Measurements from ENCODE around the gene DYSF.
"Not testable (repeated sequence)": the region's sequence is repeated elsewhere in the genome, so short reads cannot be mapped to it uniquely, and the experiment has no call there.

Gene DYSF

GRCh38 chr2:71486881-71487640 is 33.7 kb downstream of the DYSF start:
- peaks cover 0 to 4% (median 0%) of the 10 kb centered on the region in 5 experiments for H3K27me3 ChIP-seq (replicated peaks in 2 of 5; ENCODE audit: control insufficient read depth in 4 of 5, insufficient read depth in 5 of 5, low read length in 4 of 5)
- H3K9me3 ChIP-seq (ENCODE audit: control extremely low read depth in 1 of 5, control insufficient read depth in 4 of 5, insufficient read depth in 2 of 5, low read depth in 1 of 5, low read length in 4 of 5): no peaks in the 10 kb centered on the region
- ChIA-PET POLR2A (no interaction called here), CTCF (interaction anchor here (1.1 kb wide), 1 partner anchor 43 kb away, joined by 3 read pairs; no protein-coding TSS in a partner anchor)
- H3K4me1 ChIP-seq (ENCODE audit: control extremely low read depth in 1 of 4, control insufficient read depth in 4 of 4, insufficient read depth in 4 of 4, low read length in 3 of 4): no peaks in the 10 kb centered on the region
- no peak for DNase-seq
- H3K36me3 ChIP-seq (ENCODE audit: control insufficient read depth in 4 of 4, insufficient read depth in 4 of 4, low read length in 3 of 4): no peaks in the 10 kb centered on the region
- no peak overlapping the region for H3K4me3 ChIP-seq (ENCODE audit: control insufficient read depth in 1 of 7, extremely low read depth in 1 of 7, insufficient read depth in 4 of 7, low read depth in 2 of 7, low read length in 6 of 7)
- WGBS (ENCODE audit: insufficient coverage): 96% methylated on average over 8 of the region's 11 CpGs
- H3K27ac ChIP-seq (ENCODE audit: insufficient read depth in 1 of 2, low read depth in 1 of 2, low read length in 2 of 2, poor library complexity in 1 of 2, severe bottlenecking in 2 of 2): no peak overlapping the region

GRCh38 chr2:71491551-71491950 is 38.2 kb downstream of the DYSF start:
- H3K9me3 ChIP-seq (ENCODE audit: control extremely low read depth in 1 of 5, control insufficient read depth in 4 of 5, insufficient read depth in 2 of 5, low read depth in 1 of 5, low read length in 4 of 5); H3K27me3 ChIP-seq (replicated peaks in 2 of 5; ENCODE audit: control insufficient read depth in 4 of 5, insufficient read depth in 5 of 5, low read length in 4 of 5); POLR2A ChIA-PET; H3K4me3 ChIP-seq (ENCODE audit: control insufficient read depth in 1 of 7, extremely low read depth in 1 of 7, insufficient read depth in 4 of 7, low read depth in 2 of 7, low read length in 6 of 7); H3K27ac ChIP-seq (ENCODE audit: insufficient read depth in 1 of 2, low read depth in 1 of 2, low read length in 2 of 2, poor library complexity in 1 of 2, severe bottlenecking in 2 of 2); H3K36me3 ChIP-seq (ENCODE audit: control insufficient read depth in 4 of 4, insufficient read depth in 4 of 4, low read length in 3 of 4); H3K4me1 ChIP-seq (ENCODE audit: control extremely low read depth in 1 of 4, control insufficient read depth in 4 of 4, insufficient read depth in 4 of 4, low read length in 3 of 4); DNase-seq; CTCF ChIA-PET: not testable (repeated sequence)
- WGBS (ENCODE audit: insufficient coverage): no CpG with 5 or more reads among the region's 3 CpGs

- Histone ChIP-seq H3K4me1 (ENCODE audit: control extremely low read depth in 1 of 4, control insufficient read depth in 4 of 4, insufficient read depth in 4 of 4, low read length in 3 of 4) (no peaks in the 10 kb centered on the region), H3K9me3 (ENCODE audit: control extremely low read depth in 1 of 5, control insufficient read depth in 4 of 5, insufficient read depth in 2 of 5, low read depth in 1 of 5, low read length in 4 of 5) (peaks cover 0 to 1% (median 0%) of the 10 kb centered on the region in 5 experiments), H3K27ac (ENCODE audit: insufficient read depth in 1 of 2, low read depth in 1 of 2, low read length in 2 of 2, poor library complexity in 1 of 2, severe bottlenecking in 2 of 2) (no peak overlapping the region), H3K4me3 (ENCODE audit: control insufficient read depth in 1 of 7, extremely low read depth in 1 of 7, insufficient read depth in 4 of 7, low read depth in 2 of 7, low read length in 6 of 7) (no peak overlapping the region), H3K36me3 (ENCODE audit: control insufficient read depth in 4 of 4, insufficient read depth in 4 of 4, low read length in 3 of 4) (no peaks in the 10 kb centered on the region), H3K27me3 (replicated peaks in 2 of 5; ENCODE audit: control insufficient read depth in 4 of 5, insufficient read depth in 5 of 5, low read length in 4 of 5) (peaks cover 0 to 2% (median 0%) of the 10 kb centered on the region in 5 experiments)
- POLR2A ChIA-PET: no interaction called here
- 73% methylated on average over 3 of the region's 6 CpGs for WGBS (ENCODE audit: insufficient coverage)
- DNase-seq: no peak
- CTCF ChIA-PET: no interaction called here
Observed at GRCh38 chr2:71492112-71492511, 38.8 kb downstream of the DYSF start.

- Histone ChIP-seq H3K4me3 (ENCODE audit: control insufficient read depth in 1 of 7, extremely low read depth in 1 of 7, insufficient read depth in 4 of 7, low read depth in 2 of 7, low read length in 6 of 7) (no peak overlapping the region), H3K27ac (ENCODE audit: insufficient read depth in 1 of 2, low read depth in 1 of 2, low read length in 2 of 2, poor library complexity in 1 of 2, severe bottlenecking in 2 of 2) (no peak overlapping the region), H3K27me3 (replicated peaks in 2 of 5; ENCODE audit: control insufficient read depth in 4 of 5, insufficient read depth in 5 of 5, low read length in 4 of 5) (peaks cover 0 to 1% (median 0%) of the 10 kb centered on the region in 5 experiments), H3K36me3 (ENCODE audit: control insufficient read depth in 4 of 4, insufficient read depth in 4 of 4, low read length in 3 of 4) (no peaks in the 10 kb centered on the region), H3K9me3 (ENCODE audit: control extremely low read depth in 1 of 5, control insufficient read depth in 4 of 5, insufficient read depth in 2 of 5, low read depth in 1 of 5, low read length in 4 of 5) (peaks cover 0 to 1% (median 0%) of the 10 kb centered on the region in 5 experiments), H3K4me1 (ENCODE audit: control extremely low read depth in 1 of 4, control insufficient read depth in 4 of 4, insufficient read depth in 4 of 4, low read length in 3 of 4) (no peaks in the 10 kb centered on the region)
- ChIA-PET POLR2A (no interaction called here), CTCF (no interaction called here)
- WGBS (ENCODE audit: insufficient coverage): 94% methylated on average over 2 of the region's 4 CpGs
- no peak for DNase-seq
Observed at GRCh38 chr2:71494091-71494490, 40.7 kb downstream of the DYSF start.

- POLR2A ChIA-PET: no interaction called here
- no peaks in the 10 kb centered on the region for H3K4me1 ChIP-seq (ENCODE audit: control extremely low read depth in 1 of 4, control insufficient read depth in 4 of 4, insufficient read depth in 4 of 4, low read length in 3 of 4)
- H3K9me3 ChIP-seq (ENCODE audit: control extremely low read depth in 1 of 5, control insufficient read depth in 4 of 5, insufficient read depth in 2 of 5, low read depth in 1 of 5, low read length in 4 of 5): peaks cover 0 to 1% (median 0%) of the 10 kb centered on the region in 5 experiments
- WGBS (ENCODE audit: insufficient coverage): 100% methylated on average over 1 of the region's 1 CpG
- no peak for DNase-seq
- no peak overlapping the region for H3K4me3 ChIP-seq (ENCODE audit: control insufficient read depth in 1 of 7, extremely low read depth in 1 of 7, insufficient read depth in 4 of 7, low read depth in 2 of 7, low read length in 6 of 7)
- peaks cover 0 to 1% (median 0%) of the 10 kb centered on the region in 5 experiments for H3K27me3 ChIP-seq (replicated peaks in 2 of 5; ENCODE audit: control insufficient read depth in 4 of 5, insufficient read depth in 5 of 5, low read length in 4 of 5)
- no peaks in the 10 kb centered on the region for H3K36me3 ChIP-seq (ENCODE audit: control insufficient read depth in 4 of 4, insufficient read depth in 4 of 4, low read length in 3 of 4)
- no peak overlapping the region for H3K27ac ChIP-seq (ENCODE audit: insufficient read depth in 1 of 2, low read depth in 1 of 2, low read length in 2 of 2, poor library complexity in 1 of 2, severe bottlenecking in 2 of 2)
- CTCF ChIA-PET: interaction anchor here (1.1 kb wide), 1 partner anchor 28 kb away, joined by 3 read pairs; no protein-coding TSS in a partner anchor
Observed at GRCh38 chr2:71494523-71495155, 41.3 kb downstream of the DYSF start.

GRCh38 chr2:71496156-71496770 is 42.9 kb downstream of the DYSF start:
- CTCF ChIA-PET: interaction anchor here (0.5 to 1.4 kb wide), 2 partner anchors 8 to 22 kb away, joined by 3 read pairs; no protein-coding TSS in a partner anchor
- no peak for DNase-seq
- H3K4me1 ChIP-seq (ENCODE audit: control extremely low read depth in 1 of 4, control insufficient read depth in 4 of 4, insufficient read depth in 4 of 4, low read length in 3 of 4): peaks cover 0 to 5% (median 0%) of the 10 kb centered on the region in 4 experiments
- POLR2A ChIA-PET: no interaction called here
- no peak overlapping the region for H3K4me3 ChIP-seq (ENCODE audit: control insufficient read depth in 1 of 7, extremely low read depth in 1 of 7, insufficient read depth in 4 of 7, low read depth in 2 of 7, low read length in 6 of 7)
- no peaks in the 10 kb centered on the region for H3K36me3 ChIP-seq (ENCODE audit: control insufficient read depth in 4 of 4, insufficient read depth in 4 of 4, low read length in 3 of 4)
- 85% methylated on average over 9 of the region's 9 CpGs for WGBS (ENCODE audit: insufficient coverage)
- H3K27ac ChIP-seq (ENCODE audit: insufficient read depth in 1 of 2, low read depth in 1 of 2, low read length in 2 of 2, poor library complexity in 1 of 2, severe bottlenecking in 2 of 2): no peak overlapping the region
- H3K27me3 ChIP-seq (replicated peaks in 2 of 5; ENCODE audit: control insufficient read depth in 4 of 5, insufficient read depth in 5 of 5, low read length in 4 of 5): peaks cover 0 to 2% (median 0%) of the 10 kb centered on the region in 5 experiments
- peaks cover 0 to 1% (median 0%) of the 10 kb centered on the region in 5 experiments for H3K9me3 ChIP-seq (ENCODE audit: control extremely low read depth in 1 of 5, control insufficient read depth in 4 of 5, insufficient read depth in 2 of 5, low read depth in 1 of 5, low read length in 4 of 5)

Data from common myeloid progenitor, CD34-positive (primary cell).